OCI-LY7 (cell line): Measurements from ENCODE around the gene ERP29.
"Not testable (repeated sequence)": the region's sequence is repeated elsewhere in the genome, so short reads cannot be mapped to it uniquely, and the experiment has no call there.

Experiments used
- CTCF ChIP-seq: fragments of 200-600 bp; sonication (generic); conservative IDR thresholded peaks from 2 replicates; pipeline ENCODE4 v1.5.1; 2014; ENCODE audit warnings: mild to moderate bottlenecking, antibody characterized with exemption, low read length, moderate library complexity, mixed read lengths
- EZH2phosphoT487 ChIP-seq: fragments of 200-600 bp; sonication (generic); IDR thresholded peaks from 2 replicates; pipeline ENCODE4 v1.6.1; 2018; ENCODE audit warnings: low read depth, borderline replicate concordance, mild to moderate bottlenecking, mixed run types, antibody characterized with exemption, low read length, moderate library complexity, mixed read lengths

- not testable (repeated sequence) for TF ChIP-seq CTCF, EZH2phosphoT487
These were observed 3.6 kb upstream of the ERP29 start for GRCh38 chr12:112009596-112009995.
